Stimulated activated naive B cell treated with anti-CD40 and anti-IgM and Interleukin-4, amounts not matched to agents 10 μg/mL and 1 μg/mL and 100 μg/mL, for 72 hours (primary cell): ENCODE measurements around the gene GLT8D2.
"Not testable (repeated sequence)": the region's sequence is repeated elsewhere in the genome, so short reads cannot be mapped to it uniquely, and the experiment has no call there.

Source experiments
- ATAC-seq, 2 donors: fragments of 150-1000 bp; cut with Tn5 transposase; replicated peaks; 2 replicates each; pipeline ENCODE4 v1.10.0; 2021; ENCODE audit warnings: moderate library complexity in 1 of 2
- DNase-seq: peaks from one replicate; pipeline ENCODE4 v3.0.0; 2021
- H3K27ac Mint-ChIP-seq: one replicate; pipeline ENCODE4 v1.8.0; 2022; ENCODE audit warnings: mild to moderate bottlenecking, mixed read lengths
- H3K27me3 Mint-ChIP-seq, 2 donors: one replicate each; pipeline ENCODE4 v1.8.0; 2022; ENCODE audit warnings: mixed read lengths in 2 of 2
- H3K36me3 Mint-ChIP-seq, 2 donors: one replicate each; pipeline ENCODE4 v1.8.0; 2022; ENCODE audit warnings: mixed read lengths in 2 of 2, mild to moderate bottlenecking in 1 of 2
- H3K4me1 Mint-ChIP-seq, 2 donors: one replicate each; pipeline ENCODE4 v1.8.0; 2022; ENCODE audit warnings: mixed read lengths in 2 of 2, mild to moderate bottlenecking in 1 of 2
- H3K4me3 Mint-ChIP-seq, 2 donors: one replicate each; pipeline ENCODE4 v1.8.0; 2022; ENCODE audit warnings: mild to moderate bottlenecking in 2 of 2, mixed read lengths in 2 of 2, moderate library complexity in 1 of 2
- H3K9me3 Mint-ChIP-seq, 2 donors: one replicate each; pipeline ENCODE4 v1.8.0; 2022; ENCODE audit warnings: mixed read lengths in 2 of 2, mild to moderate bottlenecking in 1 of 2

Gene GLT8D2

GRCh38 chr12:104039769-104040168 lies 10.2 kb downstream of the GLT8D2 start:
- ATAC-seq, H3K36me3 Mint-ChIP-seq, H3K4me3 Mint-ChIP-seq, H3K27ac Mint-ChIP-seq, H3K4me1 Mint-ChIP-seq, H3K9me3 Mint-ChIP-seq, DNase-seq: not testable (repeated sequence)
- peaks cover 19 to 38% of the 10 kb centered on the region in 2 donors for H3K27me3 Mint-ChIP-seq

- not testable (repeated sequence) for H3K4me1 Mint-ChIP-seq, H3K36me3 Mint-ChIP-seq, H3K4me3 Mint-ChIP-seq, DNase-seq, H3K9me3 Mint-ChIP-seq, H3K27ac Mint-ChIP-seq, ATAC-seq
- H3K27me3 Mint-ChIP-seq: peaks cover 14 to 32% of the 10 kb centered on the region in 2 donors
Measured at GRCh38 chr12:104036143-104036542, 13.8 kb downstream of the GLT8D2 start.

GRCh38 chr12:104030596-104030995 lies 19.4 kb downstream of the GLT8D2 start:
- not testable (repeated sequence) for H3K9me3 Mint-ChIP-seq, H3K27ac Mint-ChIP-seq, H3K4me3 Mint-ChIP-seq, H3K4me1 Mint-ChIP-seq, H3K36me3 Mint-ChIP-seq, DNase-seq
- peak in 1 of 2 donors; percentile 25 for ATAC-seq
- peaks cover 27 to 55% of the 10 kb centered on the region in 2 donors for H3K27me3 Mint-ChIP-seq

GRCh38 chr12:104026841-104027599 lies 23.0 kb downstream of the GLT8D2 start:
- Mint-ChIP-seq H3K4me3 (no peak overlapping the region), H3K4me1 (no peaks in the 10 kb centered on the region), H3K9me3 (peaks cover 0 to 7% of the 10 kb centered on the region in 2 donors), H3K27ac (no peak overlapping the region), H3K36me3 (no peaks in the 10 kb centered on the region), H3K27me3 (peaks cover 30 to 44% of the 10 kb centered on the region in 2 donors)
- DNase-seq (no peak), ATAC-seq (no peak)

DNA sequence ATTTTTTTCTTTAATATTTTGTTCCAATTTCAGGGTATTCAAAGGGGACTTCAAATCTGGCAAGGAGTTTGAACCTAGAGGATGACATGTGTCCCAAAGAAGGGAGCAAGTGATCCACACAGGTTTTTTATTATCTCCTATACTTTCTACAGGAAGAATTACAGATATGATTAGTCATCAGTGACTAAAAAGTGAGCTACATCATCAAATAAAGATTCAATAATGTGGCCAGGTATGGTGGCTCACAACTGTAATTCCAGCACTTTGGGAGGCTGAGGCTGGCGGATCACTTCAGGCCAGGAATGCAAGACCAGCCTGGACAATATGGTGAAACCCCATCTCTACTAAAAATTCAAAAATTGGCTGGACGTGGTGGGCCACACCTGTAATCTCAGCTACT lies 24.2 kb downstream of the GLT8D2 start:
- ATAC-seq: no peak
- no peak overlapping the region for H3K4me3 Mint-ChIP-seq
- H3K27ac Mint-ChIP-seq: no peak overlapping the region
- no peaks in the 10 kb centered on the region for H3K36me3 Mint-ChIP-seq
- DNase-seq: no peak
- peaks cover 30 to 51% of the 10 kb centered on the region in 2 donors for H3K27me3 Mint-ChIP-seq
- H3K9me3 Mint-ChIP-seq: peaks cover 0 to 10% of the 10 kb centered on the region in 2 donors
- H3K4me1 Mint-ChIP-seq: peaks cover 0 to 6% of the 10 kb centered on the region in 2 donors

DNA sequence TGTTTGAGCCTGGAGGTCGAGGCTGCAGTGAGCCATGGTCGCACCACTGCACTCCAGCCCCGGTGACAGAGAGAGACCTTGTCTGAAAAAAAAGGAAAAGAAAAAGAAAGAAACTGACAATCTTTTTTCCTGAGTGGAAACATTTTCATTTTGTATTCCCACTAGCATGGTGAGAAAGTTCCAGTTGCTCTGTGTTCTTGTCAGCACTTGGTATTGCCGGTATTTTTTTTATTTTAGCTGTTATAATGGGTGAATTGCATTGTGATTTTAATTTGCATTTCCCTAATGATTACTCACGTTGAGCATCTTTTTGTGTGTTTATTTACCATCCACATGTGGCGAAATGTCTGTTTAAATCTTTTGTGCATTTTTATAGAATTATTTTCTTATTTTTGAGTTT lies 25.6 kb downstream of the GLT8D2 start:
- peaks cover 37 to 48% of the 10 kb centered on the region in 2 donors for H3K27me3 Mint-ChIP-seq
- DNase-seq (no peak), ATAC-seq (no peak)
- H3K27ac Mint-ChIP-seq: no peak overlapping the region
- no peaks in the 10 kb centered on the region for H3K36me3 Mint-ChIP-seq
- peaks cover 0 to 10% of the 10 kb centered on the region in 2 donors for H3K9me3 Mint-ChIP-seq
- peaks cover 0 to 6% of the 10 kb centered on the region in 2 donors for H3K4me1 Mint-ChIP-seq
- H3K4me3 Mint-ChIP-seq: no peak overlapping the region

GRCh38 chr12:104023710-104024109 lies 26.3 kb downstream of the GLT8D2 start:
- Mint-ChIP-seq H3K4me3 (no peak overlapping the region), H3K9me3 (peaks cover 0 to 10% of the 10 kb centered on the region in 2 donors), H3K27ac (no peak overlapping the region), H3K4me1 (peaks cover 0 to 6% of the 10 kb centered on the region in 2 donors), H3K36me3 (no peaks in the 10 kb centered on the region), H3K27me3 (peaks cover 38 to 47% of the 10 kb centered on the region in 2 donors)
- DNase-seq (no peak), ATAC-seq (no peak)

DNA sequence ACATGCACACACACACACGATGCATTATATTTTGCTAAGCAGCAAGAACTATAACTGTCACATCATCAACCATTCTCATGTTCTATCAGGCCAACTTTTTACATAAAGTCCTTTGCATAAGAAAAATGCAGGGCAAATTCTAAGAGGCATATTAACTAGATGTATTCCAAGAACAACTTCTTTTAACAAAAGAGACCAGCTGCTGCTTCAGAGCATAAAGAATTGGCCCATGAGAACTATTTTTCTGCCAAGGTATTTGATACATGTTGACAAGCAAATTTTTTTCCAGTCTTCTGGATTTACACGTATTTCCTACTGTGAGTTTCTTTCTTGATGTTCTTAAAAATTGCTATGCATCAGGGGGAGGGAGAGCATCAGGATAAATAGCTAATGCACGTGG lies 27.2 kb downstream of the GLT8D2 start:
- peaks cover 0 to 10% of the 10 kb centered on the region in 2 donors for H3K9me3 Mint-ChIP-seq
- ATAC-seq (no peak), DNase-seq (no peak)
- no peak overlapping the region for H3K4me3 Mint-ChIP-seq
- H3K36me3 Mint-ChIP-seq: no peaks in the 10 kb centered on the region
- H3K27ac Mint-ChIP-seq: no peak overlapping the region
- peaks cover 0 to 6% of the 10 kb centered on the region in 2 donors for H3K4me1 Mint-ChIP-seq
- H3K27me3 Mint-ChIP-seq: peaks cover 33 to 41% of the 10 kb centered on the region in 2 donors

DNA sequence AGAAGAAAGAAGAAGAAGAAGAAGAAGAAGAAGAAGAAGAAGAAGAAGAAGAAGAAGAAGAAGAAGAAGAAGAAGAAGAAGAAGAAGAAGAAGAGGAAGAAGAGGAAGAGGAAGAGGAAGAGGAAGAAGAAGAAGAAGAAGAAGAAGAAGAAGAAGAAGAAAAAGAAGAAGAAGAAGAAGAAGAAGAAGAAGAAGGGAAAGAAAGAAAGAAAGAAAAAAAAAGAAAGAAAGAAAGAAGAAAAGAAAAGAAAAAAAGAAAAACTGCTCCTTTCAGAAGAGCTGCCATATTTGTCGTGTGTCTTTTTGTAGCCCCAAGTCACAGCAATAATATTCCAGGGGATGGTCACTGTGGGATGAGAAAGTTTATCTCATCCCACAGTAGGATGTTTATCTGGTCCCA lies 28.1 kb downstream of the GLT8D2 start:
- H3K27ac Mint-ChIP-seq, H3K4me3 Mint-ChIP-seq, DNase-seq, ATAC-seq, H3K36me3 Mint-ChIP-seq, H3K4me1 Mint-ChIP-seq: not testable (repeated sequence)
- Mint-ChIP-seq H3K27me3 (peaks cover 25 to 36% of the 10 kb centered on the region in 2 donors), H3K9me3 (peaks cover 0 to 10% of the 10 kb centered on the region in 2 donors)

DNA sequence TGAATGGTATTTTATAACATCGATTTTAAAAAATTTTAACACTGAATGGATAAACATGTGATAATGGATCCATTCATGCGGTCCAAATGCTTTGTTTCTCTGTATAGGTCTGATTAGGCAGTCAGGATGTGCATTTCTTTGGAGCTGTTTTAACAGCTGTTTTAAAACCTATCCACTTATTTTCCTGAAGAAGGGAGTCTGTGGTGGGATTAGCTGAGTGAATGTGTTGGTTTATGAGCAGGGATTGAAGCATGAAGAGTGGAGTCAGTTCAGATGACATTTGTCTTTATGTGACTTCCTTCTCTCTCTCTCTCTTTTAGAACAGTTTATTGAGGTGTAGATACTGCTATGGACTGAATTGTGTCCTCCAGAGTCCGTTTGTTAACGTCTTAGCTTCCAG lies 37.7 kb downstream of the GLT8D2 start:
- no peak for ATAC-seq
- Mint-ChIP-seq H3K9me3 (peaks cover 10 to 15% of the 10 kb centered on the region in 2 donors), H3K4me1 (no peaks in the 10 kb centered on the region), H3K4me3 (no peak overlapping the region), H3K36me3 (peaks cover 1 to 5% of the 10 kb centered on the region in 2 donors), H3K27me3 (peaks cover 7 to 14% of the 10 kb centered on the region in 2 donors), H3K27ac (no peak overlapping the region)
- DNase-seq: no peak

DNA sequence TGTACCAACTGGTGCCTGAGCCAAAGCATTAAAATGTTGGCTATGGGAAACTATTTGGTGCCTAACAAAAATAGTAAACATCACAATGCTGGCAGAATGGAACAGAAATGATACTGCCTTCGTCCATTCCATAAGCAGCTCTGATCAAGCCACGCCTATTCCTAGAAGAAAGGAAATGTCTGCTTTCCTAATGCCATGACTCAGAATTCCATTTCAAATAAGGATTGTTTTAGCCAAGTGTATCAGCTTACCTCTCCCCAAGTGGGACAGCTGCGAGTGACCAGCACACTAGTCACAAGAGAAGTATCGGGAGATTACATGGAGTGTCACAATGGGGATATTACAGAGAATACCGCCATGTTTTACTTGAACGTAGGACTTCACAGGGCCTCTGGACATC lies 38.7 kb downstream of the GLT8D2 start:
- Mint-ChIP-seq H3K4me1 (no peaks in the 10 kb centered on the region), H3K4me3 (no peak overlapping the region), H3K27ac (no peak overlapping the region), H3K36me3 (peaks cover 1 to 5% of the 10 kb centered on the region in 2 donors), H3K27me3 (peaks cover 7 to 14% of the 10 kb centered on the region in 2 donors), H3K9me3 (peaks cover 10 to 15% of the 10 kb centered on the region in 2 donors)
- no peak for ATAC-seq
- no peak for DNase-seq

DNA sequence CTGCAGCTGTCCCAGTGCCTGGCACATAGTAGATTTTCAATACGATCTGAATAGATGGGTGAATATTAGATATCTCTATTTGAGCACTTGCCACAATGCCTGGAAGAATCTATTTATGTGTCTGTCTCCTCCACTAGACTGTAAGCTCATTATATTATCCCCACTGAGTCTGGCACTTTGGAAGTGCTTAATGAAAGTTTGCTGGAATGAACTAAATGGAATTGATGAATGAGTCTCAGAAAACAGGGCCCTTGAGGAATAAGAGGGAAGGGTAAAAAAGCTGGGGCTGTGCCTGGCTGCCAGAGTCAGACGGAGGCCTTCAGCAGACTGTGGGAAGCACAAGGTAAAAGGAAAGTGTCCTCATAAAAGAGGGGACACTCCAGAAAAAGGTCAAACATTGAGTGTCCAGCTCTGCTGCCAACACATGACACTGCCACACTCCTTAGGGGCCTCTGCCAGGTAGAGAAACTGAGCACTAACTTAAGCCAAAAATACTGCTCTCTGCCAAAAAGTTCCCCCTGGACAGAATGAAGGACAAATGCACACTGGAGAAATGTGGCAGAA lies 39.3 kb downstream of the GLT8D2 start:
- peaks cover 7 to 18% of the 10 kb centered on the region in 2 donors for H3K27me3 Mint-ChIP-seq
- no peak overlapping the region for H3K4me3 Mint-ChIP-seq
- no peak overlapping the region for H3K27ac Mint-ChIP-seq
- H3K9me3 Mint-ChIP-seq: peaks cover 10 to 15% of the 10 kb centered on the region in 2 donors
- H3K4me1 Mint-ChIP-seq: no peaks in the 10 kb centered on the region
- no peak for DNase-seq
- H3K36me3 Mint-ChIP-seq: peaks cover 1 to 5% of the 10 kb centered on the region in 2 donors
- ATAC-seq: no peak

GRCh38 chr12:104010121-104010520 lies 39.9 kb downstream of the GLT8D2 start:
- no peak overlapping the region for H3K27ac Mint-ChIP-seq
- ATAC-seq: no peak
- peaks cover 7 to 23% of the 10 kb centered on the region in 2 donors for H3K27me3 Mint-ChIP-seq

DNA sequence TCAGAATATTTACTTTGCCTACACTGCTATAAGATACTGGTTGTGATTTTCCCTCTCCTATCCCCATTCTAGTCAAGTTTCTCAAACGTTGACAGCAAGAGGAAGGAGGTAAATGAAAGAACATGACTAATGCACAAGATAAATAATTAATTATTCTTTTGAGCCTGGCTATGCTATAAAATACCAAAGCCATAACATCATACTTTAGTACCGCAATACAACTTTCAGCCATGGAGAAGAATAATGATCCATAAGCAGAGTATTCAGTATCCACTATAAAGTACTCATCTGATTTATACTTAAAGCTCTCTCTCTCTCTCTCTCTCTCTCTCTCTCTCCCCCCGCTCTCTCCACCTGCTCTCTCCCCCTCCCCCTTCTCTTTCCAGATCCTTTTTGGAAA lies 43.1 kb downstream of the GLT8D2 start:
- Mint-ChIP-seq H3K4me1 (no peaks in the 10 kb centered on the region), H3K36me3 (peaks cover 1 to 5% of the 10 kb centered on the region in 2 donors), H3K4me3 (no peak overlapping the region), H3K27ac (no peak overlapping the region), H3K9me3 (peaks cover 10 to 15% of the 10 kb centered on the region in 2 donors), H3K27me3 (peaks cover 8 to 42% of the 10 kb centered on the region in 2 donors)
- ATAC-seq (no peak), DNase-seq (no peak)

More at GRCh38 chr12:104010121-104010520, 39.9 kb downstream of the GLT8D2 start:
- Mint-ChIP-seq H3K4me3 (no peak overlapping the region), H3K9me3 (peaks cover 10 to 15% of the 10 kb centered on the region in 2 donors), H3K36me3 (peaks cover 1 to 5% of the 10 kb centered on the region in 2 donors), H3K4me1 (no peaks in the 10 kb centered on the region)
- DNase-seq: no peak

GRCh38 chr12:104003596-104003995 lies 46.4 kb downstream of the GLT8D2 start:
- Mint-ChIP-seq H3K4me3 (no peak overlapping the region), H3K36me3 (no peaks in the 10 kb centered on the region), H3K9me3 (peaks cover 5% of the 10 kb centered on the region in 2 donors), H3K4me1 (no peaks in the 10 kb centered on the region), H3K27me3 (peaks cover 19 to 56% of the 10 kb centered on the region in 2 donors), H3K27ac (no peak overlapping the region)
- ATAC-seq (no peak), DNase-seq (no peak)
